ENCODE data around the gene TCF7L1.

DNA sequence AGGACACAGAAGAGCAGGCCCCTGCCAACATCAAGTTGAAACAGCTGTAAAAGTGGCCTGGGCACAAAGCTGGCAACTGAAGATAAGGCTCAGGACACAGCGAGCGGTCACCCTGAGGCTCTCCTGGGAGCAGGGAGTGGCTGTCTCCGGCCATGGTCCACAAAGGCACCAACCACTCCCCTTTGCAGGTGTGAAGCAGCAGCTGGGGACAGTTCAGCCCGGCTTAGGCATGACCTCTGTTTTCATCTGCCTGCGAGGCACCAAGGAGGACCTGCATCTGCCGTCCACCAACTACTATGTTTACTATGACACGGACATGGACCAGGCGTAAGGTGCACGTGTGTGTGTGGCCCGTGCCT lies 181.7 kb downstream of the TCF7L1 start:
- TF ChIP-seq EZH2 (IDR thresholded peaks at IDR 0.05; ENCODE audit: insufficient read depth, poor library complexity, severe bottlenecking) (no peak), EZH2phosphoT487 (IDR thresholded peaks at IDR 0.05; ENCODE audit: insufficient read depth, low read depth) (no peak)

Measured in GM23248 (cell line).